Measurements from ENCODE around the gene EPHB1.

DNA sequence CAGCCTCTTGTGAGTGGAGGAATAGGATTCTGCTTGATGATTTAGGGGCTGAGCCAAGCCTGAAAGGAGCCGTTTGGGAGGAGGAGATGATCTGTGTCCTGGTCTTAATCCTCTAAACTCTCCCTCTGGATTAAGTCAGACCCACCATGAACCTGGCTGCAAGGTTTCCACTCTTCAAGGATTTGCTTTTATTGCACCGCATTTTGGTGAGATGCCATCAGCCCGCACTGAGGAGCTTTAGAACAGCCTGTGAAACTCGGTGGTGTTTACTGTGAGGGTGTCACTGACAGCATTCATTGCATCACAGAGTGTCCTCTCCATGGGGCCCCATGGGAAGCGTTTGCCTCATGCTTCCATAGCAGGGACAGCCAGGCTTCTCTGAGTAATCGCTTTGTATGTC lies 59.2 kb downstream of the EPHB1 start:
- no peak for TF ChIP-seq CTCF (IDR thresholded peaks at IDR 0.05)
- no peak for TF ChIP-seq POLR2A (IDR thresholded peaks at IDR 0.05)
- no peak for TF ChIP-seq POLR2AphosphoS5 (IDR thresholded peaks at IDR 0.05)
